GM12878 (cell line): ENCODE results near the gene FHL1.

Source experiments
- IKZF2 ChIP-seq, 2 experiments: fragments of 450-650 bp; IDR thresholded peaks; 2 replicates each; pipeline ENCODE4 v1.6.1; 2017; ENCODE audit warnings: mild to moderate bottlenecking in 2 of 2, moderate library complexity in 2 of 2
- NFIC ChIP-seq: IDR thresholded peaks from 2 replicates; pipeline ENCODE4 v1.6.1; 2012; ENCODE audit warnings: low read depth, mild to moderate bottlenecking, inconsistent platforms, low read length, moderate library complexity
- PAX8 ChIP-seq: fragments of 450-650 bp; IDR thresholded peaks from 2 replicates; pipeline ENCODE4 v1.6.1; 2017; ENCODE audit warnings: mild to moderate bottlenecking, moderate library complexity
- POLR2A ChIP-seq: IDR thresholded peaks from 2 replicates; pipeline ENCODE4 v1.6.1; 2011; ENCODE audit warnings: low read depth, mild to moderate bottlenecking, low read length
- RAD21 ChIP-seq: IDR thresholded peaks from 2 replicates; pipeline ENCODE4 v1.6.1; 2011; ENCODE audit warnings: mild to moderate bottlenecking, low read depth, low read length, moderate library complexity; ENCODE audit not compliant: insufficient read depth
- RCOR1 ChIP-seq: conservative IDR thresholded peaks from 2 replicates; pipeline ENCODE4 v1.6.1; 2012; ENCODE audit warnings: low read depth, low read length, improper control_type of control experiment
- RFX5 ChIP-seq: IDR thresholded peaks from 2 replicates; pipeline ENCODE4 v1.6.1; 2011; ENCODE audit warnings: low read depth, low read length, improper control_type of control experiment
- SP1 ChIP-seq: IDR thresholded peaks from one replicate; pipeline ENCODE4 v1.6.1; 2011; ENCODE audit warnings: low read depth, low read length
- TAF1 ChIP-seq: IDR thresholded peaks from 2 replicates; pipeline ENCODE4 v1.6.1; 2011; ENCODE audit warnings: mild to moderate bottlenecking, low read depth, low read length, borderline replicate concordance
- TBL1XR1 ChIP-seq: IDR thresholded peaks from 2 replicates; pipeline ENCODE4 v1.6.1; 2012; ENCODE audit warnings: low read depth, low read length, improper control_type of control experiment
- TF ChIP-seq, protein P1 (sequence below), 3 experiments: IDR thresholded peaks in 2 of 3; conservative IDR thresholded peaks in 1 of 3; 2 replicates each; pipeline ENCODE4 v1.5.1; 2011; ENCODE audit warnings: low read depth in 3 of 3, low read length in 3 of 3, mild to moderate bottlenecking in 3 of 3, control low read depth in 2 of 3, moderate library complexity in 2 of 3, inconsistent platforms in 1 of 3, mixed read lengths in 1 of 3; ENCODE audit not compliant: control insufficient read depth in 2 of 3, insufficient read depth in 1 of 3; ENCODE audit errors: extremely low read depth in 1 of 3

GRCh38 chrX:136212557-136213111 is 65.3 kb downstream of the FHL1 start:
- no peak for TF ChIP-seq RFX5
- TF ChIP-seq TAF1: no peak
- TF ChIP-seq RCOR1: no peak
- TF ChIP-seq SP1: no peak
- no peak for TF ChIP-seq IKZF2 (IDR thresholded peaks at IDR 0.05)
- TF ChIP-seq RAD21: no peak
- TF ChIP-seq NFIC: no peak
- TF ChIP-seq, protein P1, sequence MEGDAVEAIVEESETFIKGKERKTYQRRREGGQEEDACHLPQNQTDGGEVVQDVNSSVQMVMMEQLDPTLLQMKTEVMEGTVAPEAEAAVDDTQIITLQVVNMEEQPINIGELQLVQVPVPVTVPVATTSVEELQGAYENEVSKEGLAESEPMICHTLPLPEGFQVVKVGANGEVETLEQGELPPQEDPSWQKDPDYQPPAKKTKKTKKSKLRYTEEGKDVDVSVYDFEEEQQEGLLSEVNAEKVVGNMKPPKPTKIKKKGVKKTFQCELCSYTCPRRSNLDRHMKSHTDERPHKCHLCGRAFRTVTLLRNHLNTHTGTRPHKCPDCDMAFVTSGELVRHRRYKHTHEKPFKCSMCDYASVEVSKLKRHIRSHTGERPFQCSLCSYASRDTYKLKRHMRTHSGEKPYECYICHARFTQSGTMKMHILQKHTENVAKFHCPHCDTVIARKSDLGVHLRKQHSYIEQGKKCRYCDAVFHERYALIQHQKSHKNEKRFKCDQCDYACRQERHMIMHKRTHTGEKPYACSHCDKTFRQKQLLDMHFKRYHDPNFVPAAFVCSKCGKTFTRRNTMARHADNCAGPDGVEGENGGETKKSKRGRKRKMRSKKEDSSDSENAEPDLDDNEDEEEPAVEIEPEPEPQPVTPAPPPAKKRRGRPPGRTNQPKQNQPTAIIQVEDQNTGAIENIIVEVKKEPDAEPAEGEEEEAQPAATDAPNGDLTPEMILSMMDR (IDR thresholded peaks at IDR 0.05 in 2 of 3, conservative IDR thresholded peaks at IDR 0.05 in 1 of 3; ENCODE audit: control insufficient read depth in 2 of 3, extremely low read depth in 1 of 3, insufficient read depth in 1 of 3, low read depth in 3 of 3, low read length in 3 of 3): no peak
- TF ChIP-seq PAX8: no peak
- TF ChIP-seq POLR2A: no peak
- TF ChIP-seq TBL1XR1: no peak
